ENCODE measurements around the gene PRPH. TPM values are rescaled to one million over a fixed set of nuclear protein-coding genes. Genes with fewer than 3 reads are reported as not detected.

The PRPH gene
- total and polyA plus RNA-seq, 2 of the 13 experiments (the other 11 are each of a cell fraction or from before 2014, with no cell fraction given): 0.12 TPM; not detected in 1

DNA sequence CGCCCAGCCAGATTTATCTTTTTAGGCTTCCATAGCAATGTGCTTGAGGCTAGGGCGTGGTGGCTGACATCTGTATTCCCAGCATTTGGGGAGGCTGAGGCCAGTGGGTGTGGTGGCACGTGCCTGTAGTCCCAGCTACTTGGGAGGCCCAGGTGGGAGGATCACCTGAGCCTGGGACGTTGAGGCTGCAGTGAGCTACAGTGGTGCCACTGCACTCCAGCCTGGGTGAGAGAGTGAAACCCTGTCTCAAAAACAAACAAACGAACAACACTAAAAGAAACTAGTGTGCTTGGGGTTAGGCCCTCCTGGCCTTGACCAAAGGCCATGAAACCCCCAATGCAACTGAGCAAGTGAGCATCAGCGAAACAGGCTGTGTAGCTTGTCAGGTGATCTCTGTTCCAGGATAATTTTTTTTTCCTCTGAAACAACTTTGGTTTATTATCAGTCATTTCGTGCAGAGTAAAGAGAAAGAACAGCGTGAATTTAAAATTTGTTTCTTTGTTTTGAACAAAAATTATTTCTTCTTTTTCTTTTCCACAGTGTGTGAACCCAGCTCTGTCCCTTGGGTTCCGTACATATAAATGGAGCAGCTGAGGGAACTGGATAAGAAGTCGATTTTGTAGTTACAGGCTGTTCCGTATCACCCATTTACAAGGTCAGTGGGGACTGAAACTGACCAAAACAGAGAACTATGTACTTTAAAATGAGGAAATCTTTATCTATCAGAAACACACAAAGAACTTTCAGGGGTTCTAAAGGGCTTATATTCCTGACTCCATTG, 38.9 kb upstream of the PRPH start (continued):
- TF ChIP-seq TCF12 (IDR thresholded peaks at IDR 0.05): no peak
- TF ChIP-seq TCF12 (CRISPR knock-in tag; IDR thresholded peaks at IDR 0.05): 0 out of 2 replicates have a peak, but pooled peaks have one; percentile 53
- TF ChIP-seq ZNF737 (CRISPR knock-in tag; IDR thresholded peaks at IDR 0.05; ENCODE audit: borderline replicate concordance): no peak
- TF ChIP-seq HIVEP1 (CRISPR knock-in tag; IDR thresholded peaks at IDR 0.05): 0 out of 2 replicates have a peak, but pooled peaks have one; percentile 44
- TF ChIP-seq ZNF660 (CRISPR knock-in tag; IDR thresholded peaks at IDR 0.05; ENCODE audit: borderline replicate concordance, low read depth): no peak
- no peak for TF ChIP-seq SATB2 (CRISPR knock-in tag; IDR thresholded peaks at IDR 0.05)
- no peak for TF ChIP-seq NAIF1 (CRISPR knock-in tag; IDR thresholded peaks at IDR 0.05; ENCODE audit: borderline replicate concordance)
- TF ChIP-seq, protein P1, sequence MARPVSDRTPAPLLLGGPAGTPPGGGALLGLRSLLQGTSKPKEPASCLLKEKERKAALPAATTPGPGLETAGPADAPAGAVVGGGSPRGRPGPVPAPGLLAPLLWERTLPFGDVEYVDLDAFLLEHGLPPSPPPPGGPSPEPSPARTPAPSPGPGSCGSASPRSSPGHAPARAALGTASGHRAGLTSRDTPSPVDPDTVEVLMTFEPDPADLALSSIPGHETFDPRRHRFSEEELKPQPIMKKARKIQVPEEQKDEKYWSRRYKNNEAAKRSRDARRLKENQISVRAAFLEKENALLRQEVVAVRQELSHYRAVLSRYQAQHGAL (CRISPR knock-in tag; IDR thresholded peaks at IDR 0.05; ENCODE audit: not compliant biosample characterization): no peak
- peak; percentile 57; the same call in 1 of the 2 replicates for TF ChIP-seq ZGPAT (CRISPR knock-in tag; IDR thresholded peaks at IDR 0.05)
- no peak for TF ChIP-seq PAWR (CRISPR knock-in tag; IDR thresholded peaks at IDR 0.05; ENCODE audit: borderline replicate concordance)
- peak; percentile 53 for TF ChIP-seq PPARG (CRISPR knock-in tag; conservative IDR thresholded peaks at IDR 0.05)
- TF ChIP-seq ZNF790 (CRISPR knock-in tag; IDR thresholded peaks at IDR 0.05; ENCODE audit: borderline replicate concordance): no peak
- no peak for TF ChIP-seq ONECUT2 (CRISPR knock-in tag; IDR thresholded peaks at IDR 0.05)
- 0 out of 2 replicates have a peak, but pooled peaks have one; percentile 40 for TF ChIP-seq THAP11 (CRISPR knock-in tag; IDR thresholded peaks at IDR 0.05)
- TF ChIP-seq, protein P2, sequence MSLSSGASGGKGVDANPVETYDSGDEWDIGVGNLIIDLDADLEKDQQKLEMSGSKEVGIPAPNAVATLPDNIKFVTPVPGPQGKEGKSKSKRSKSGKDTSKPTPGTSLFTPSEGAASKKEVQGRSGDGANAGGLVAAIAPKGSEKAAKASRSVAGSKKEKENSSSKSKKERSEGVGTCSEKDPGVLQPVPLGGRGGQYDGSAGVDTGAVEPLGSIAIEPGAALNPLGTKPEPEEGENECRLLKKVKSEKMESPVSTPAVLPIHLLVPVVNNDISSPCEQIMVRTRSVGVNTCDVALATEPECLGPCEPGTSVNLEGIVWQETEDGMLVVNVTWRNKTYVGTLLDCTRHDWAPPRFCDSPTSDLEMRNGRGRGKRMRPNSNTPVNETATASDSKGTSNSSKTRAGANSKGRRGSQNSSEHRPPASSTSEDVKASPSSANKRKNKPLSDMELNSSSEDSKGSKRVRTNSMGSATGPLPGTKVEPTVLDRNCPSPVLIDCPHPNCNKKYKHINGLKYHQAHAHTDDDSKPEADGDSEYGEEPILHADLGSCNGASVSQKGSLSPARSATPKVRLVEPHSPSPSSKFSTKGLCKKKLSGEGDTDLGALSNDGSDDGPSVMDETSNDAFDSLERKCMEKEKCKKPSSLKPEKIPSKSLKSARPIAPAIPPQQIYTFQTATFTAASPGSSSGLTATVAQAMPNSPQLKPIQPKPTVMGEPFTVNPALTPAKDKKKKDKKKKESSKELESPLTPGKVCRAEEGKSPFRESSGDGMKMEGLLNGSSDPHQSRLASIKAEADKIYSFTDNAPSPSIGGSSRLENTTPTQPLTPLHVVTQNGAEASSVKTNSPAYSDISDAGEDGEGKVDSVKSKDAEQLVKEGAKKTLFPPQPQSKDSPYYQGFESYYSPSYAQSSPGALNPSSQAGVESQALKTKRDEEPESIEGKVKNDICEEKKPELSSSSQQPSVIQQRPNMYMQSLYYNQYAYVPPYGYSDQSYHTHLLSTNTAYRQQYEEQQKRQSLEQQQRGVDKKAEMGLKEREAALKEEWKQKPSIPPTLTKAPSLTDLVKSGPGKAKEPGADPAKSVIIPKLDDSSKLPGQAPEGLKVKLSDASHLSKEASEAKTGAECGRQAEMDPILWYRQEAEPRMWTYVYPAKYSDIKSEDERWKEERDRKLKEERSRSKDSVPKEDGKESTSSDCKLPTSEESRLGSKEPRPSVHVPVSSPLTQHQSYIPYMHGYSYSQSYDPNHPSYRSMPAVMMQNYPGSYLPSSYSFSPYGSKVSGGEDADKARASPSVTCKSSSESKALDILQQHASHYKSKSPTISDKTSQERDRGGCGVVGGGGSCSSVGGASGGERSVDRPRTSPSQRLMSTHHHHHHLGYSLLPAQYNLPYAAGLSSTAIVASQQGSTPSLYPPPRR (CRISPR knock-in tag; IDR thresholded peaks at IDR 0.05; ENCODE audit: borderline replicate concordance): peak; percentile 58; the same call in 1 of the 2 replicates
- TF ChIP-seq HDAC1 (CRISPR knock-in tag; IDR thresholded peaks at IDR 0.05): peak; percentile 78
- no peak for TF ChIP-seq TBP (CRISPR knock-in tag; IDR thresholded peaks at IDR 0.05)
- TF ChIP-seq JUN (CRISPR knock-in tag; IDR thresholded peaks at IDR 0.05): no peak

Measured in HepG2 (cell line).